ENCODE results near the gene DDX24.

DNA sequence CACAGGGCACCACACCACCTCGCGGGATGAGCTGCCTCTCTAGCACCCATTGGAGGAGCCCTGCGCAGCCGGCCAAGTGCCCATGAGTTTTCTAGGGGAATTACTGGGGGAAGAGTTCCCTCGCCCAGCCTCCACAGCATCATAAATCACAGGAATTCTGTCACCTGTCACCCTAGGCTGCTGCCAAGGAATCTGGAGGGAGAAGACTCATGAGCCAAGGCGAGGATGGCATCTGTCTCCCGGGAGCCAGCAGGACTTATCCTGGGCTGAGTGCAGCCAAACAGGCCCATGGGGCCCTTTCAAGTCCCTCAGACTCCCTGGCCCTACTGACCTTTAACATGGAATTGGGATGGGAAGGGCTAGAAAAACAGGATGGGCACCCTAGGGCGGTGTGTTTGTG lies 62.7 kb downstream of the DDX24 start:
- TF ChIP-seq TARDBP (IDR thresholded peaks at IDR 0.05), result no peak
- TF ChIP-seq HCFC1 (IDR thresholded peaks at IDR 0.05; ENCODE audit: low read depth, low read length), result no peak
